ENCODE measurements around the gene DOK7. TPM values are rescaled to one million over a fixed set of nuclear protein-coding genes. Genes with fewer than 3 reads are reported as not detected.
A peak's percentile ranks its signal among the peaks of the same experiment; 100 is the strongest.

Gene DOK7
- total RNA-seq, 2 donors from 2014 or later, result 8.2 to 16.4 TPM

- TF ChIP-seq POLR2AphosphoS5 (IDR thresholded peaks at IDR 0.05) (no peak), POLR2A (IDR thresholded peaks at IDR 0.05) (no peak), CTCF (IDR thresholded peaks at IDR 0.05) (no peak)
- H3K36me3 ChIP-seq, result no peaks in the 10 kb centered on the region
- no peak overlapping the region for H3K27ac ChIP-seq
- no peaks in the 10 kb centered on the region for H3K9me3 ChIP-seq
- no peak for DNase-seq (ENCODE audit: low spot score)
- no peaks in the 10 kb centered on the region for H3K27me3 ChIP-seq (replicated peaks; ENCODE audit: insufficient read depth)
- WGBS, result 93% methylated on average over 12 of the region's 12 CpGs
- peaks cover 17% of the 10 kb centered on the region for H3K4me1 ChIP-seq (replicated peaks)
- no peak overlapping the region for H3K4me3 ChIP-seq
- intact Hi-C loops (cut with DNase I), result no loop called here
Observed at GRCh38 chr4:3482707-3483106, 19.6 kb downstream of the DOK7 start.

DNA sequence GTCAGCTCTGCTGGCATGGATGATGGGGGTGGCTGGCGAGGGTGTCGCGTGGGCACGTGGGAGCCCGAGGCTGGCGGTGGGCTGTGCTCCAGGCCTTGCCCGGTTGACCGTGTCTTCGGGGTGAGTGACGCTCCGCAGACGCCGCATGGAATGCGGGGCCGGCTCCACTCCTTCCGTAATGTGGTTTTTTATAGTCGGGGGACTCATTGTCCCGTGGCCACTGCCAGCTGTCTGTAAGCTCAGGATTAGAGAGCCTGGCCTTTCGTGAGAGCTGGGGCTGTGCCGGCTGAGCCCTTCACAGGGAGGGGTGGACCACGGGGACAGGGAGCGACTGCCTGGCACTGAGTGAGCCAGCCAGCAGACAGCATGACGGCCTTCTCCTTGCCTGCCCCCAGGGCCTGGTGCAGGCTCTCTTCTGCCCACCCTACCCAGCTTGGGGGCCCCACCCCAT is 20.4 kb downstream of the DOK7 start:
- H3K27me3 ChIP-seq (replicated peaks; ENCODE audit: insufficient read depth), result no peaks in the 10 kb centered on the region
- H3K36me3 ChIP-seq, result no peaks in the 10 kb centered on the region
- peaks cover 17% of the 10 kb centered on the region for H3K4me1 ChIP-seq (replicated peaks)
- intact Hi-C loops (cut with DNase I), result no loop called here
- DNase-seq (ENCODE audit: low spot score), result no peak
- no peaks in the 10 kb centered on the region for H3K9me3 ChIP-seq
- TF ChIP-seq POLR2AphosphoS5 (IDR thresholded peaks at IDR 0.05), result peak; percentile 6
- no peak for TF ChIP-seq POLR2A (IDR thresholded peaks at IDR 0.05)
- WGBS, result 25% methylated on average over 14 of the region's 23 CpGs
- peak overlapping the region in 1 of 2 donors; percentile 49 for H3K27ac ChIP-seq
- no peak overlapping the region for H3K4me3 ChIP-seq

DNA sequence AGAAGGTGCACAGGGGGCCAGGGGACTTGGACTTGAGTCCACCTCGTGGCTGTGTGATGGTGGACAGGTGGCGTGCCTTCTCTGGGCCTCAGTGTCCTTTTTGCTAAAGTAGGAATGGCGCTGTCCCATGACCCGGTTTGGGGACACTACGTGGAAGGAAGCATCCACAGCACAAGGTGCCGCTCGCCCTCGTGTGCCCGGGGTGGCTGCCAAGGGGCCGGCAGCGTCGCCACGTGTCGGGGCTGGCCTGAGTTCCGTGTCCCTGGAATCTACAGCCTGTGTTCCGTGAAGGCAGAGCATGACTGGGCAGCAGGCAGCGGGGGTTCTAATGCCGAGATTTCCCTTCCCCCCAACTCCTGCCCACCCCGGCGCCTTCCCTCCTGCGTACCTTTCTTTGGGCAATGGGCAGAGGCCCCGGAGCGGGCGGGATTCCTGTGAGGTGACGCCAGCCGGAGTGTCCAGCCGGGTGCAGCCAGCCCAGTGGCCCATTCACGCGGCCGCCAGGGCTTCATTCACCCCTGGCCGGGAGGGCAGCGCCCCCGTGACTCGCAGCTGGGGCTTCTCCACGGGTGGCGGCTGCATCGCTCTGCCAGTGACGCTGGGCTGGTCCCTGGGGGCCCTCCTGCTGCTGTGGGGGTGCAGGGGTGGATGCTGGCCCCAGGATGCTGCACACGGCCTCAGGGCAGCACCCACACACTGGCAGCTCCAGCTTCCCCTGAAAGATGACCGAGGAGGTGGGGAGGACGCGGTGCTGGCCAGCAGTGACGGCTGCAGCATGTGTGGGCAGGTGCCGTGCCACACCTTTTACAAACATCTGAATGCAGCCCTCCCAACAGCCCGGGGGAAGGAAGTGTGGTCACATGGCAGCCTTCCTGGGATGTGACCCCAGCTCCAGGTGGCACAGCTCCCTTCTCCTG is 21.2 kb downstream of the DOK7 start:
- no peaks in the 10 kb centered on the region for H3K9me3 ChIP-seq
- peak overlapping the region; percentile 43 to 53 for H3K27ac ChIP-seq
- peaks cover 17% of the 10 kb centered on the region for H3K4me1 ChIP-seq (replicated peaks)
- WGBS, result 28% methylated on average over 45 of the region's 45 CpGs
- intact Hi-C loops (cut with DNase I), result no loop called here
- DNase-seq (ENCODE audit: low spot score), result peak; percentile 83
- no peak for TF ChIP-seq CTCF (IDR thresholded peaks at IDR 0.05)
- no peak for TF ChIP-seq POLR2A (IDR thresholded peaks at IDR 0.05)
- peak; percentile 62 for TF ChIP-seq POLR2AphosphoS5 (IDR thresholded peaks at IDR 0.05)
- H3K27me3 ChIP-seq (replicated peaks; ENCODE audit: insufficient read depth), result no peaks in the 10 kb centered on the region
- H3K4me3 ChIP-seq, result peak overlapping the region in 1 of 2 donors; percentile 2
- H3K36me3 ChIP-seq, result no peaks in the 10 kb centered on the region

GRCh38 chr4:3485011-3485791 is 22.1 kb downstream of the DOK7 start:
- no peak for DNase-seq (ENCODE audit: low spot score)
- WGBS, result 23% methylated on average over 26 of the region's 36 CpGs
- Histone ChIP-seq H3K27ac (peak overlapping the region; percentile 43 to 53), H3K36me3 (no peaks in the 10 kb centered on the region), H3K4me1 (replicated peaks) (peaks cover 17% of the 10 kb centered on the region), H3K9me3 (no peaks in the 10 kb centered on the region), H3K4me3 (no peak overlapping the region), H3K27me3 (replicated peaks; ENCODE audit: insufficient read depth) (no peaks in the 10 kb centered on the region)
- TF ChIP-seq POLR2A (IDR thresholded peaks at IDR 0.05), result no peak
- no peak for TF ChIP-seq POLR2AphosphoS5 (IDR thresholded peaks at IDR 0.05)
- TF ChIP-seq CTCF (IDR thresholded peaks at IDR 0.05), result no peak
- intact Hi-C loops (cut with DNase I), result no loop called here

GRCh38 chr4:3485886-3486540 is 22.9 kb downstream of the DOK7 start:
- Histone ChIP-seq H3K27me3 (replicated peaks; ENCODE audit: insufficient read depth) (no peaks in the 10 kb centered on the region), H3K4me1 (replicated peaks) (peaks cover 17% of the 10 kb centered on the region), H3K4me3 (no peak overlapping the region), H3K27ac (no peak overlapping the region), H3K36me3 (no peaks in the 10 kb centered on the region), H3K9me3 (no peaks in the 10 kb centered on the region)
- WGBS, result 72% methylated on average over 12 of the region's 25 CpGs
- no peak for TF ChIP-seq POLR2A (IDR thresholded peaks at IDR 0.05)
- TF ChIP-seq CTCF (IDR thresholded peaks at IDR 0.05), result no peak
- TF ChIP-seq POLR2AphosphoS5 (IDR thresholded peaks at IDR 0.05), result no peak
- intact Hi-C loops (cut with DNase I), result no loop called here
- DNase-seq (ENCODE audit: low spot score), result no peak
